Neural crest cell (in vitro differentiated cells): ENCODE measurements around the gene DNAJC13. TPM values are rescaled to one million over a fixed set of nuclear protein-coding genes. Genes with fewer than 3 reads are reported as not detected.

Experiments
- DNase-seq: peaks from one replicate; pipeline ENCODE4 v3.0.0; 2021; ENCODE audit warnings: low read depth, mixed read lengths, low spot score
- H3K27ac Mint-ChIP-seq: one replicate; pipeline ENCODE4 v1.8.0; 2021; ENCODE audit warnings: mild to moderate bottlenecking, mixed read lengths; ENCODE audit not compliant: unreplicated experiment
- H3K27me3 Mint-ChIP-seq: 2 replicates; pipeline ENCODE4 v1.8.0; 2021; ENCODE audit warnings: low read depth, mild to moderate bottlenecking, mixed read lengths
- H3K36me3 Mint-ChIP-seq: 2 replicates; pipeline ENCODE4 v1.8.0; 2021; ENCODE audit warnings: low read depth, mild to moderate bottlenecking, mixed read lengths
- H3K4me1 Mint-ChIP-seq: 2 replicates; pipeline ENCODE4 v1.8.0; 2021; ENCODE audit warnings: mixed read lengths
- H3K4me3 Mint-ChIP-seq: one replicate; pipeline ENCODE4 v1.8.0; 2021; ENCODE audit warnings: mild to moderate bottlenecking, mixed read lengths
- H3K9me3 Mint-ChIP-seq: 2 replicates; pipeline ENCODE4 v1.8.0; 2021; ENCODE audit warnings: mixed read lengths
- CTCF ChIP-seq: fragments of 200-600 bp; sonication (generic); conservative IDR thresholded peaks from 2 replicates; pipeline ENCODE4 v1.5.0; 2021; ENCODE audit warnings: antibody characterized with exemption, mild to moderate bottlenecking
- total RNA-seq: library from RNA; stranded (reverse); gene quantifications from 2 replicates; pipeline ENCODE4 v1.2.1, GENCODE V29; 2021

The DNAJC13 gene
- total RNA-seq, 1 donor from 2014 or later, result 36.0 TPM

- Mint-ChIP-seq H3K27me3 (no peaks in the 10 kb centered on the region), H3K36me3 (peaks cover 15% of the 10 kb centered on the region), H3K9me3 (peaks cover 7% of the 10 kb centered on the region), H3K4me3 (no peak overlapping the region), H3K4me1 (no peaks in the 10 kb centered on the region), H3K27ac (no peak overlapping the region)
- DNase-seq, result no peak
- no peak for TF ChIP-seq CTCF
Measured at GRCh38 chr3:132568422-132568821, 151.1 kb downstream of the DNAJC13 start.

DNA sequence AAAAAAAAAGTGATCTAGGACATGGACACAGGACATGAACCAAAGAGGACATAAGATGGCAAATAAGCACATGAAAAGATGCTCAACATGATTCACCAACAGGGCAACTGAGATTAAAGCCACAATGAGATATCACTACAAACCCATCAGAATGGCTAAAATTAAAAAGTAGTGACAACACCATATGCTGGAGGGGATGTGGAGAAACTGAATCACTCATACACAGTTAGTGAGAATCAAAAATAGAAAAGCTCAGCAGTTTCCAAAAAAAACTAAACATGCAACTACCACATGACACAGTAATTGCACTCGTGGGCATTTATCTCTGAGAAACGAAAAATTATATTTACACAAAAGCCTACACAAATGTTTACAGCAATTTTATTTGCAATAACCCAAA lies 151.9 kb downstream of the DNAJC13 start:
- Mint-ChIP-seq H3K9me3 (peaks cover 7% of the 10 kb centered on the region), H3K4me1 (no peaks in the 10 kb centered on the region), H3K27ac (no peak overlapping the region), H3K36me3 (peaks cover 15% of the 10 kb centered on the region), H3K27me3 (no peaks in the 10 kb centered on the region), H3K4me3 (no peak overlapping the region)
- DNase-seq, result no peak
- no peak for TF ChIP-seq CTCF

DNA sequence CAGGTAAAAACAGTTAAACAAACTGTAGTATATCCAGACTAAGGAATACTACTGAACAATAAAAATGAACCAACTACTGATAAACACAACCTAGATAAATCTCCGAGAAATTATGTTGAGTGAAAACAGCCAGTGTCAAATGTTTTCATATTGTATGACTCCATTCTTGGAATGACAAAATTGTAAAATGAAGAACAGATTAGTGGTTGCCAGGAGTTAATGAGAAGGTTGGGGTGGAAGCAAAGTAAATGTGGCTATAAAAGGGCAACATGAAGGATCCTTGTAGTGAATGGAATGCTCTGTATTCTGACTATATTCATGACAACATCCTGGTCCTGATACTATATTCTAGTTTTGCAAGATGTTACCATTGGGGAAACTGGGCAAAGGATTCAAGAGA lies 152.3 kb downstream of the DNAJC13 start:
- no peak overlapping the region for H3K27ac Mint-ChIP-seq
- TF ChIP-seq CTCF, result no peak

DNA sequence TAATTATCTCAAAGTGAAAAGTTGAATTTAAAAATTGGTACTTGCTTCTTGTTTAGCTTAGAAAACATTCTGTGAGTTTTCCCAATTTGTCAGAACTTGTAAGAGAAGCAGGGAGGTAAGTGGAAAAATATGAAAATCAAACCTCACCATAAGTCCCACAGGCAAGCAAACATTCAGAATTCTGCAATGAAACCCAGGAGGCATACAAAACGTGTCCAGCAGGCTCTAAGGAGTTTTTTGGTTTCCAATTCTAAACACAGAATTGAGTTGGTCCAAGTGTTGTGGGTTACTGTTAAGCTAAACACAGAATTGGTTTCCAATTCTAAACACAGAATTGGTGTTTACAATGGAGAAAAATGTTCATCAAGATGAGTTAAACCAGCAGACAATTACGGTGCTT lies 152.7 kb downstream of the DNAJC13 start:
- H3K4me3 Mint-ChIP-seq, result no peak overlapping the region
- H3K27me3 Mint-ChIP-seq, result no peaks in the 10 kb centered on the region
- no peaks in the 10 kb centered on the region for H3K4me1 Mint-ChIP-seq
- peaks cover 15% of the 10 kb centered on the region for H3K36me3 Mint-ChIP-seq
- DNase-seq, result no peak
- H3K27ac Mint-ChIP-seq, result no peak overlapping the region
- H3K9me3 Mint-ChIP-seq, result peaks cover 7% of the 10 kb centered on the region
- no peak for TF ChIP-seq CTCF

More for the DNA sequence above, 152.3 kb downstream of the DNAJC13 start:
- no peaks in the 10 kb centered on the region for H3K27me3 Mint-ChIP-seq
- H3K4me3 Mint-ChIP-seq, result no peak overlapping the region
- peaks cover 15% of the 10 kb centered on the region for H3K36me3 Mint-ChIP-seq
- no peak for DNase-seq
- H3K4me1 Mint-ChIP-seq, result no peaks in the 10 kb centered on the region
- peaks cover 7% of the 10 kb centered on the region for H3K9me3 Mint-ChIP-seq

GRCh38 chr3:132573797-132574211 lies 156.5 kb downstream of the DNAJC13 start:
- no peak overlapping the region for H3K27ac Mint-ChIP-seq
- H3K4me3 Mint-ChIP-seq, result no peak overlapping the region
- H3K4me1 Mint-ChIP-seq, result no peaks in the 10 kb centered on the region
- H3K27me3 Mint-ChIP-seq, result no peaks in the 10 kb centered on the region
- no peak for DNase-seq
- peaks cover 7% of the 10 kb centered on the region for H3K9me3 Mint-ChIP-seq
- H3K36me3 Mint-ChIP-seq, result peaks cover 15% of the 10 kb centered on the region
- no peak for TF ChIP-seq CTCF

DNA sequence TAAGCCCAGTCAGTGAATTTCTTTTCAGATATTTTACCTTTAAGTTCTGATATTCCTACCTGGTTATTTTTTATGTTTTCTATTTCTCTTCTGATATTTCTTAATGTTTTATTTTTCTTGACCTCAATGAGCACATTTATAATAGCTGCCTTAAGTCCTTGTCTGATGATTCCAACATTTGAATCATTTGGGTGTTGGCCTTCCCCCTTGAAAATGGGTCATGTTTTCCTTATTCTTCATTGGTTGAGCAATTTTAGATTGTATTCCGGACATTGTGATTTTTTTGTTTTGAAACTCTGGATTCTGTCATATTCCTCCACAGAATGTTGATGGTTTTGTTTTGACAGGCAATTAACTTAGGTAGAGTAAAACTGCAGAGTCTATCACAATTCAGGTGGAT lies 170.1 kb downstream of the DNAJC13 start:
- Mint-ChIP-seq H3K36me3 (peaks cover 19% of the 10 kb centered on the region), H3K4me3 (no peak overlapping the region), H3K9me3 (no peaks in the 10 kb centered on the region), H3K27me3 (no peaks in the 10 kb centered on the region), H3K27ac (no peak overlapping the region), H3K4me1 (no peaks in the 10 kb centered on the region)
- TF ChIP-seq CTCF, result no peak
- DNase-seq, result no peak
